CD1c-positive myeloid dendritic cell (primary cell): ENCODE data around the gene DCX.
A peak's percentile ranks its signal among the peaks of the same experiment; 100 is the strongest.

Experiments used
- DNase-seq: peaks from one replicate; pipeline ENCODE4 v3.0.0-alpha.2; 2016; ENCODE audit errors: extremely low spot score

DCX gene

DNA sequence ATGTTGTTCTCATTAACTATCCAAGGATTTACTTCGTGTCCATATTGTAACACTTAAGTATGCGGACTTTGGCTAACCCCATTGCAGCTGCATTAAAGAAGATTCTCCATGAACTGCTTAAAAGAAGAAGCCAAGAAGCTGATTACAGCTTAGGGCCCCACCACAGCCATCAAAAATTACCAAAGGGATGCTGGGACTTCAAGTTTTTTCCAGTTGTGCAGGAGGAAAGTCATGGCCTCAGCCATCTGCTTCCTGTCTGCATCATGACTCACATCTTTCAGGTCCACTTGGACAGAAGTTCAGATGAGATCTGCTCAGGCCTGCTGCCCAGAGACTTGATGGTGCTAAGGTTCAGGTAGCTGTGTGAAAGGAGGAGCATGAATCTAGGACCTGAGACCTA is 102.9 kb downstream of the DCX start:
- no peak for DNase-seq

- DNase-seq: no peak
These were observed 104.0 kb downstream of the DCX start for GRCh38 chrX:111308039-111308438.

DNA sequence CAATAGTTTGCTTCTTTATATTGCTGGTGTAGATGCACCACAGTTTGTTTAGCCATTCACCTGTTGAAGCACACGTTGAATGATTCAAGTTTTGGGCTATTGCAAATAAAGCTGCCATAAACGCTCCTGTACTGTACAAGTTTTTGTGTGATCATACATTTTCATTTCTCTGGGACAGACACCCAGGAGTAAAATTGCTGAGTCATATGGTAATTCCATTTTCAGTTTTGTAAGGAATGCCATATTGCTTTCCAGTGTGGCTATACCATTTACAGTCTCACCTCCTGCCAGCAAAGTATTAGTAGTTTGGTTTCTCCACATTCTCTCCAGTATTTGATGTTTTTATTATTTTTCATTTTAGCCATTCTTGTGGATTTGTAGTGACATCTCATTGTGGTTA is 109.7 kb downstream of the DCX start:
- DNase-seq: no peak

- DNase-seq: no peak
These were observed 123.2 kb downstream of the DCX start for GRCh38 chrX:111288841-111289240.

DNA sequence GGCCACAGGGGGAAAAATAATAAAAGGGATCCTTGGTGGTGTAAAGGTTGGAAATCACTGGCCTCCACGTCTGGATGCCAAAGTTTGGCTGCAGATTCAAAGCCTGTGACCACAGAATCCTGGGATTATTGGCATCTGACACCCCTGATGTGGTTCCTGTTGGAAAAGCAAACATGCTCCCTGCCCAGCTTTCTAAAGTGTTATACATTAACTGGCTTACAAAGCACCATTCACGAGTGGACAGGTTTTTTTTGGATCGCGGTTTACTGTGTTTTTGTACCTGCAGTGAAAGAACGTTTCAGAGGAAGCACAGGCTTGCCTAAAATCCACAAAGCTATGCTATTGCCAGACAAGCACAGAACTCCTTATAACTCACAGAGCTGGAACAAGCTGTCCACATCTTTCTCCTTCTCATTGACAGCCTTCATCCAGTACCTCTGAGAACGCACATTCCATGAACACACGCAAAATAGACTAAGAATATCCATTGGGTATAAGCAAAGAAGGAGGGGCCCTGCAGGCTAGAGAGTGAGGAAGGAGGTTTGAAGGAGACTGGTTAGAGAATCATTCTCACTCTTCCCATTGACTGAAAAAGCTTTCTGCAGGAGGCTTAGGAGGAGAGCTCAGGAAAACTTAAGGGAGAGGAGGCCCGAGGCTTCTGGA is 127.2 kb downstream of the DCX start:
- no peak for DNase-seq

- DNase-seq: no peak
These were observed 128.5 kb downstream of the DCX start for GRCh38 chrX:111283446-111283845.

DNA sequence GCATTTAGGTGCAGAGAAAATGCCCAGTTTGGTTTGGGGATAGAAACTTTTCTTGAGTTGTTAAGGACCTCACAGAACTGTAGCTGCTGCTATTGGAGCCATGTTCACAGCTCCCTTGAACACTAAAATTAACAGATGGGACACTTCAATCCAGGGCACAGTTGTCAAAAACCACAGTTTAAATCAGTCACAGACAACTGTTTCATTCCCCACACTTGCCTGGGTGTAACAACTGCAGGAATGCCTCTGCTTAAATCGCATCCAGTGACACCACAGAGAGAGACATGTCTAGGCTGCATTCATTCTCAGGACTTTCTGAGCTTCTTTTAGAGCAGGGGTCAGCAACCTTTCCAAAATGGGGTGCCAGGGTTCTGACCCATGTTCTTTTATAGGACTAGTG is 129.0 kb downstream of the DCX start:
- no peak for DNase-seq

- no peak for DNase-seq
These were observed 129.9 kb downstream of the DCX start for GRCh38 chrX:111282139-111282538.

DNA sequence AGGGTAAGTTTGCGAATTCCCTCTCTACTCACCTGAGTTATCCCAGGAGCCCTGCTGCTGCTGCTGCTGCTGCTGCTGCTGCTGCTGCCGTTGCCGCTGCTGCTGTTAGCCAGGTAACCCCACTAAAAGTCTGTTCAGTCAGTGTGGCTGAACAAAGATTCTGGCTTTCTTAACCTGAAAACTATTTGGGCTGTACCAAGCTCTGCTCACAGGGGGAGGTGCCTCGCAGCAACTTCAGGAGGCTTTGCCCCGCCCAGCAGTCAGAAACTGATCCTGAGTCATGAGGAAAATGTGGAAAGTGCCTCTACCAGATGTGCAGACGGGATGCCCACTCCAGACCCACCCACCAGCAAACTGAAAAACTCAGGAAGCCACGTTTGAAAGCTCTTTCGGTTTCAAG is 141.7 kb downstream of the DCX start, which contains the start of gene CAPN6:
CAPN6 (minus strand) TSS at position 145 of the 400 bp plus-strand sequence. CDS start 6,547 bp downstream, outside the sequence.
- DNase-seq: no peak

DNA sequence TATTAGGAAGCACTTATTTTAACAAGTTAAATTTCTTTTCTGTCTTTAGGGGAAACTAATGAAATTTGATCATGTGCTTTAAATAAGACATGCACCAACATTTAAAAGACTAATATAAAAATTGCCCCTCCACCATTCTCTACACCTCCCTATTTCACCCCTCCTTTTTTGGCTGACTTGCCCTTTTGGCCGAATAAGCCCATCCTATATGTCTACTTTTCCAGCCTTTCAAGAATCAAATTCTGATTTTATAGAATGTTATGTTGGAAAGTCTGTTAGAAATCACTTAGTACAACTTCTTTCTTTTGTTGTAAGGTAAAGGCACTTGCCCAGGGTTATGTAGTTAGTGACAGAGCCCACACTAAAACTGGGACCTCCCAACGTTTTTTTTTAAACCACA is 143.5 kb downstream of the DCX start:
- no peak for DNase-seq

- no peak for DNase-seq
These were observed 146.5 kb downstream of the DCX start for GRCh38 chrX:111265486-111265885.

DNA sequence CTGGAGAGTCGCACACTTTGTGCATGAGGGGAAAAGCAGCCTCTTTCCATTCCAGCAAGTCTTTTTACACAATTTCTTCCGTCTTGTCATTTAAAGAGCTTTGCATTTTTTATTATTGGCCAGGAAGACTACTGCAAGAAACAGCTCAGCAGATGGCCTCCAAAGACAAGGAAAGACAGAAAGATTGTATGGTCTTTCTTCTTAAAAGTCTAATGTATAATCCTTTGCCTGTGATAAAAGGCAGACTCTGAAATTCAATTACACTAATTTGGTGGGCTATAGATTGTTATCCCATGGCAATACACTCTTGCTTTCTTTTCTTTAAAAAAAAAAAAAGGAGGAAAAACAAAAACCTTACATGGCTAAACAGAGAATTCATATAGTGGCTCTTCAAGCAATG is 147.6 kb downstream of the DCX start:
- no peak for DNase-seq

DNA sequence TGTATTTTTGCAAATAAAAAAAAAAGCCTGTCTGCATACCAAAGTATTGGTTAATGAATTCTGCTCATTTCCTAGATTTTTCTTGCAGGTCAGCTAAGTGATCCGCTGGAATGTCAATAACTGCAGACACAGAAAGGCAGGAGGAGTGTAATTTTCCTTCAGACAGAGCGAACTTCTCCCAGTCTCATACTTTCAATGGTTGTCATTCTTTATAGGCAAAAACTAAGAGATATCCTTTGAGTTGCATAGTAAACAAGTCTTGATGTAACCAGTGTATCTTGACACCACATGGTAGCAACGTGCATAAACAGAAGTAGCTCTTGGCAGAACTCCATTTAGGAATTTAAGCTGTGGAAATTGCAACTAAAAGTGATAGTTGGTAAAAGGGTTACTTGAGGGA is 149.9 kb downstream of the DCX start:
- DNase-seq: no peak

DNA sequence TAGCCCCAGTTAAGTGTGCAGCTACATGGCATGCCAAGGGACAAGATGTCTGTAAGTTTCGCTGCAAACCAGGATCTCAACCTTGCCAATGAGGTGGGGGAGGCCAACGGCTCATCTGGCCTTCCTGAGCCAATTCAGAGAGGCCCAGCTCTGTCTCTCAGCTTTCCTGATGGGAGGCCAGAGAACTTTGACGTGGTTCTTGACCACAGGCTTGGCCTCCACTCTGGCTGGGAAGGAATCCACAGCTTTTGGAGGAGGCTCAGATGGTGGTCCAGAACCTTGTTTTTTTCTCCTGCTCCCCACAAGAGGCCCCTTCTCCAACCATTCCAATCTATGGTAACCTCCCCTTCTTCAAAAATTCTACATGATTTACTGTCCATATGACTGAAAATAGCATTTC is 151.5 kb downstream of the DCX start:
- no peak for DNase-seq

DNA sequence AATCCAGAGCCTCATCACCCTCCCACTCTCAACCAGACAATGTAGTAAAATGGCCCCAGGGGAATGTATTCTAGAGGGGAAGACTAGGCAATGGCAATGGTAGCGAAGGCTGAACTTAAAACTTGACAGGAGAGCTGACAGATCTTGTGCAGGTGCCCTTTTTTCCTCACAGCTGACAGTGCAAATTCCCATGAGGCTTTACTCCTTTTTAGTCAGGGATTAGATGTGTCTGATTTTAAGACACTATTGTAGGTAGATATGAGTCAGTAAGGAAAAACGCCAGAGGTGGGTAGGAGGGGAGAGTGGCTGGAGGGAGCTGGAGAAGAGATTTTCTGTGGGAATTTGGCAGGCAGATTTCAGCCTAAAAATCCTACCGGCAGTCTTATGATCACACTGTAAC is 152.4 kb downstream of the DCX start:
- no peak for DNase-seq

DNA sequence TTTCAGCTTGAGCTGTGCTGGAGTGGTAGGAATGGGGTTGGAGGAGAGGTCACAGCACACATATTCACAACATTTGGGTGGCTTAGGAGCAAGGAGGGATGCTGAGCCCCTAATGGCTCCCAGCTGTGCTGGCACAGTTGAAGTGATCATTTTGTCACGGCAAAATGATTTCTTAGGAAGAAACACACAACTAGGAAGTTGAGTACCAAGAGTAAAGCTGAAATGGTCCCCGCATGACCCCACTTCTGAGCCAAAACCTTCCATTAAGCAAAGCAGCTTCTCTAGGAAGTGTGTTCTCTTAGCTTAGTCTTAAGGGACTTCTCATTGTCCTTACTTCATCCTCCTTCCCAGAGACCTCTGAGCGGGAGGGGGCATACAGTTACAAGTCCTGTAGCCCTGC is 154.3 kb downstream of the DCX start:
- no peak for DNase-seq

DNA sequence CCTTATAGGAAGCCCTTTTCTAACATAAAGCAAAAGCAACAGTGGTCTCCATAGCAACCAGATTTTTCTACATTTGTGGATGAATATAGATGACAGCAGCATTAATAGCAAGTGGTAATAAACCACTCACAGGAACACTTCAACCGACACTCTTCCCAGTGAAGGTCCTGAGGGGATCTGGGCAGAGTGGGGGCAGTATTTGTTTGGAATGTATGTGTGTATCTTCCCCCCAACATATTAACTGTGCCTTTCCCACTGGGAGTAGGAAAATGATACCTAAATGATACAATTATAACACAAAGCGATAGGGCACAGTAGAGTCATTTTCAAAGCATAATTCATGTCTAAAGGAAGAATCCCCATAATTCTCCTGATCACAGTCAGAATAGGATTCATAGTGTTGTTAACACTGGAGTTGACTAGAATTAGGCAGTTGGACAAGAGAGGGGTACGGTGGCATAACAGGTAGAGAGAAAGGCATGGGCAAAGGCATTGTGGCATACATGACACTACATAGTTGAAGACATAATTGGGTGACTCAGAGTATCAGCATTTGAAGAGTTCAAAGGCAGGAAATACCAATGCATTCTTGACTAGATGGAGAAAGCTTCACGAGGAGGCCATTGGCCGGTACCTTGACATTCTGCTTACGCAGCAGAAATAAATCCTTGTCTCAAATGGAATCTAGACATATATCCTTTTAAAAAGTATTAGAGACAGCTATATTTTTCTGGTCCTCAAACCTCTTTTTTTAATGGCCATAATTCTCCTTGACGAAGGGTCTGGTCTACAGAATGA is 156.9 kb downstream of the DCX start:
- no peak for DNase-seq

DNA sequence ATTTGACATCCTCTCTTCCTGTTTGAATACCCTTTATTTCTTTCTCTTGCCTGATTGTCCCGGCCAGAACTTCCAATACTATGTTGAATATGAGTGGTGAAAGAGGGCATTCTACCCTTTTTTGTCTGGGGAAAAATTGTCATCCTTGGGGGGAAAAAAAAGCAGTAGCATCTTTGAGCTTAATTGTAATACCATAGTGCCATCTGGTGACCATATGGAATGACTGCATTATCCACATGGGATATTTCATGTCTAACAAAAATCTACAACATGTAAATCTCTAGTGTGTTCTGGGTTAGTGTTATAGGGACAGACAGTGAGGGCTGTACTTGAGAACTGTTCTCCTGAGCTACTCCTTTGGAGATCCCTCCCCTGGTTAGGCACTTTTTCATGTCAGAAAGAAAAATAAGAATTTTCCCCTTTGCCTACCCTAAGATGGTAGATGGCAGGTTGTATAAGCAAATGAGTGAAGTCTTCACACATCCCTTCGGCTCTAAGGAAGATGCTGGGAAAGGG is 167.7 kb downstream of the DCX start:
- DNase-seq: peak; percentile 10
